Lung (tissue), 12 donors: Measurements from ENCODE around the gene DACT2. TPM values are rescaled to one million over a fixed set of nuclear protein-coding genes. Genes with fewer than 3 reads are reported as not detected.

Experiments
- ATAC-seq: fragments of 200-7000 bp; cut with Tn5 transposase; one replicate; pipeline ENCODE4 v1.9.1; 2020; ENCODE audit warnings: moderate number of reproducible peaks; ENCODE audit not compliant: insufficient read depth, low FRiP score
- DNase-seq, 3 donors: peaks; one replicate each; pipeline ENCODE4 v3.0.0-alpha.2; 2013 to 2017
- H3K27ac ChIP-seq, 2 donors: one replicate each; pipeline ENCODE4 v1.5.1; 2013; ENCODE audit warnings: mild to moderate bottlenecking in 2 of 2, moderate library complexity in 2 of 2, control low read depth in 1 of 2, inconsistent platforms in 1 of 2, low read depth in 1 of 2, low read length in 1 of 2
- H3K27me3 ChIP-seq, 3 donors: one replicate each; pipeline ENCODE4 v1.5.1; 2013; ENCODE audit warnings: low read length in 2 of 3; ENCODE audit not compliant: control insufficient read depth in 3 of 3, insufficient read depth in 3 of 3
- H3K36me3 ChIP-seq, 4 donors: one replicate each; pipeline ENCODE4 v1.5.1; 2013; ENCODE audit warnings: low read length in 4 of 4, mild to moderate bottlenecking in 1 of 4, moderate library complexity in 1 of 4; ENCODE audit not compliant: control insufficient read depth in 4 of 4, insufficient read depth in 4 of 4
- H3K4me1 ChIP-seq, 5 donors: one replicate each; pipeline ENCODE4 v1.5.1; 2013; ENCODE audit warnings: low read length in 5 of 5, mild to moderate bottlenecking in 2 of 5, moderate library complexity in 1 of 5; ENCODE audit not compliant: control insufficient read depth in 5 of 5, insufficient read depth in 5 of 5
- H3K4me3 ChIP-seq: one replicate; pipeline ENCODE4 v1.5.1; 2013; ENCODE audit warnings: mild to moderate bottlenecking, control low read depth, moderate library complexity
- H3K9ac ChIP-seq, 2 donors: one replicate each; pipeline ENCODE4 v1.5.1; 2013; ENCODE audit warnings: low read length in 2 of 2, control low read depth in 1 of 2; ENCODE audit not compliant: insufficient read depth in 1 of 2
- H3K9me3 ChIP-seq, 4 donors: one replicate each; pipeline ENCODE4 v1.5.1; 2013; ENCODE audit warnings: low read length in 3 of 4, mild to moderate bottlenecking in 1 of 4, moderate library complexity in 1 of 4; ENCODE audit not compliant: control insufficient read depth in 4 of 4, insufficient read depth in 3 of 4
- CTCF ChIP-seq: IDR thresholded peaks from 2 replicates; pipeline ENCODE4 v1.5.1; 2012; ENCODE audit warnings: mild to moderate bottlenecking; ENCODE audit errors: control extremely low read depth, extremely low read depth
- WGBS, 2 donors: extraction: QIAGEN DNeasy Blood & Tissue Kit; methylation state at CpG; one replicate each; pipeline ENCODE4 v1.1.7; 2013; 5-methylcytosine and 5-hydroxymethylcytosine counted together
- polyA plus RNA-seq, 2 donors: library from polyadenylated mRNA; stranded (reverse); fragments of 200-250 nt; gene quantifications; one replicate each; pipeline ENCODE4 v1.2.1, GENCODE V29; 2013
- total RNA-seq, 2 donors: library from RNA; depleted of rRNA in 1 of 2; stranded (reverse); fragments of >200 nt in 1 of 2; gene quantifications; one replicate each; pipeline ENCODE4 v1.2.1, GENCODE V29; 2014 to 2021
- donor health status: control.
- donor health status: control.
- donor health status: Bipolar disorder and iron deficiency.
- donor health status: healthy.
- donor health status: DM: yes; HTN: yes; CAD: no.

Gene DACT2
- total and polyA plus RNA-seq, 4 donors: 0.30 to 2.6 (median 1.7) TPM

GRCh38 chr6:168276576-168277273, 42.9 kb downstream of the DACT2 start:
- Histone ChIP-seq H3K9ac (no peak overlapping the region), H3K9me3 (no peaks in the 10 kb centered on the region), H3K27me3 (no peaks in the 10 kb centered on the region), H3K4me3 (no peak overlapping the region), H3K27ac (no peak overlapping the region), H3K4me1 (peaks cover 0 to 34% (median 16%) of the 10 kb centered on the region in 5 donors), H3K36me3 (no peaks in the 10 kb centered on the region)
- TF ChIP-seq CTCF: no peak
- WGBS, 2 donors: 91 to 94% methylated on average over 32 of the region's 32 CpGs
- ATAC-seq: no peak
- DNase-seq: no peak

GRCh38 chr6:168275168-168275567, 44.4 kb downstream of the DACT2 start:
- Histone ChIP-seq H3K9ac (no peak overlapping the region), H3K27ac (no peak overlapping the region), H3K4me1 (peaks cover 0 to 45% (median 16%) of the 10 kb centered on the region in 5 donors), H3K9me3 (no peaks in the 10 kb centered on the region), H3K4me3 (no peak overlapping the region), H3K27me3 (no peaks in the 10 kb centered on the region), H3K36me3 (no peaks in the 10 kb centered on the region)
- ATAC-seq (no peak), DNase-seq (no peak)
- TF ChIP-seq CTCF: no peak
- WGBS, 2 donors: 55 to 64% methylated on average over 12 of the region's 12 CpGs

- Histone ChIP-seq H3K27ac (no peak overlapping the region), H3K4me1 (peaks cover 0 to 45% (median 16%) of the 10 kb centered on the region in 5 donors), H3K27me3 (no peaks in the 10 kb centered on the region), H3K9me3 (no peaks in the 10 kb centered on the region), H3K4me3 (no peak overlapping the region), H3K9ac (no peak overlapping the region), H3K36me3 (no peaks in the 10 kb centered on the region)
- WGBS, 2 donors: 53 to 56% methylated on average over 20 to 22 of the region's 22 CpGs
- DNase-seq (peak; percentile 62 to 86 (median 81)), ATAC-seq (peak; percentile 29)
- no peak for TF ChIP-seq CTCF
These were observed 45.3 kb downstream of the DACT2 start for GRCh38 chr6:168274037-168274952.
